ENCODE data around the gene VGLL4. TPM values are rescaled to one million over a fixed set of nuclear protein-coding genes. Genes with fewer than 3 reads are reported as not detected.
A peak's percentile ranks its signal among the peaks of the same experiment; 100 is the strongest.

VGLL4 gene
- total RNA-seq, 4 donors from 2014 or later: 41.3 to 54.7 (median 49.5) TPM

GRCh38 chr3:11588338-11588737 is 55.4 kb downstream of the VGLL4 start:
- no peak for DNase-seq (ENCODE audit: low spot score)
- no peak for ATAC-seq (ENCODE audit: low FRiP score)
- no peak for TF ChIP-seq CTCF (IDR thresholded peaks at IDR 0.05)

GRCh38 chr3:11587766-11588165 is 55.9 kb downstream of the VGLL4 start:
- DNase-seq (ENCODE audit: low spot score) (no peak), ATAC-seq (ENCODE audit: low FRiP score) (no peak)
- TF ChIP-seq CTCF (IDR thresholded peaks at IDR 0.05): no peak

- DNase-seq (ENCODE audit: low spot score): no peak
- TF ChIP-seq CTCF (IDR thresholded peaks at IDR 0.05): no peak
- ATAC-seq (ENCODE audit: low FRiP score): no peak
These were observed 59.1 kb downstream of the VGLL4 start for GRCh38 chr3:11584570-11584969.

- DNase-seq (ENCODE audit: low spot score): no peak
These were observed 60.1 kb downstream of the VGLL4 start for GRCh38 chr3:11583638-11584046.

GRCh38 chr3:11583235-11583634 is 60.5 kb downstream of the VGLL4 start:
- ATAC-seq (ENCODE audit: low FRiP score) (no peak), DNase-seq (ENCODE audit: low spot score) (no peak)
- TF ChIP-seq CTCF (IDR thresholded peaks at IDR 0.05): no peak

More at GRCh38 chr3:11583638-11584046, 60.1 kb downstream of the VGLL4 start:
- no peak for TF ChIP-seq CTCF (IDR thresholded peaks at IDR 0.05)
- ATAC-seq (ENCODE audit: low FRiP score): peak; percentile 32

GRCh38 chr3:11582191-11582968 is 61.3 kb downstream of the VGLL4 start:
- ATAC-seq (ENCODE audit: low FRiP score) (peak; percentile 72), DNase-seq (ENCODE audit: low spot score) (no peak)
- no peak for TF ChIP-seq CTCF (IDR thresholded peaks at IDR 0.05)

Measured in omental fat pad (tissue), 4 donors.